ENCODE data around the gene PLEKHG5.

PLEKHG5 gene

GRCh38 chr1:6424619-6425593, 66.6 kb downstream of the PLEKHG5 start, which contains the start of gene ESPN:
ESPN (plus strand) TSS chr1:6424776; CDS start chr1:6424956, 180 bp downstream.
- DNase-seq, result no peak

DNA sequence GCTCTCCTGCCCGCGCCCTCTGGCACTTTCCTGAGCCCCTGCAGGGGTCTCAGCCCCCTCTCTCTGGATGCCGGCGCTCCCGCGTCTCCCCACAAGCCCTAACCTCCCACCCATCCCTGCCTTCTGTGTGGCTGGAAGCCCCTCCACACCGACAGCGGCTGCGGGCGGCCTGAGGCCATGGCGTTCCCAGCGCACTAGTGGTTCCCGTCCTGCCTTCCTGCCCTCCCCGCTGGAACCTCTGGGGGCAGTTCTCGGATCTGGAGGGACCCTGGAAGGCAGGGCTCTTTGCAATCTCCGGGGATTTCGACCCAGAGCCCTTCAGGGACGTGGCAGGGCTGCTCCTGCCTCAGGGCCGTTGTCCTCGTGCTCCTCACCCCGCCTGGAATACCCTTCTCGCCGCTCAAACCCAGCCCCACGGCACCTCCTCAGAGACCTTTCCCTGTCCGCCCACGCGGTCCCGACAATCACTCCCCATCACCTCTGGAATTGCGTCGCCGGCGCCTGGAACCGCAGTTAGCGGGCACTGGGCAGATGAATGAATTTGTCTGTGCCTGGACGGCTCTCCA, 67.4 kb downstream of the PLEKHG5 start:
- no peak for DNase-seq

DNA sequence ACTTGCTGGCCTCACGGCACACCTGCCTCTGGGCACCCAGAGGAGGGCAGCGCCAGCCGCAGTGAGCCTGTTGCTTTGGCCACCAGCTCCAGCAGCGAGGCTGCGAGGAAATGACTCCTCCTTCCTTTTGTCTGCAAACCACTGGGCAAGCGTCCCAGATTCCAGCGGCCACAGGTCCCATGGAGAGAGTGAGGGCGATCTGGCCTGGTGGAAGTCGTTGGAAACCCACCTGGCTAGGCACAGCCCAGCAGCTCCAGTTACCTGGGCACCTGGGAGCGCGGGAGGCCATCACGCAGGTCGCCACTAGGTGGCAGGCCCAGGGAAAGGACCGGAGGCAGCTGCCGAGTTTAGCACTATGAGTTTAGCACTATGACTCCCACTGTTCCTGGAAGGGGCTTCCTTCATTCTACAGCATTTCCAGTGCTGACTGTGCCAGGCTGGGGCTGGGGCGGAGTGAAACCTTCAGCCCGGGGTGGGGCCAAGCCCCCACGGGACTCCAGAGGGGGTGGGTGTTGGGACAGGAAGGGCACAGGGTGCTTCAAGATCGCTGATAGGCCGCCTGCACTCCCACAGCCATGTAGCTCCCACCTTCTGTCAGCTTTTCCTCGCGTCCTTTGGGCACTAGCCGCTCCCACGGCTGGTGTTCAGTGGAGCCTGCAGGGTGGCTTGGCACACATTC, 68.0 kb downstream of the PLEKHG5 start:
- DNase-seq, result peak in 1 of 2 experiments; percentile 29

DNA sequence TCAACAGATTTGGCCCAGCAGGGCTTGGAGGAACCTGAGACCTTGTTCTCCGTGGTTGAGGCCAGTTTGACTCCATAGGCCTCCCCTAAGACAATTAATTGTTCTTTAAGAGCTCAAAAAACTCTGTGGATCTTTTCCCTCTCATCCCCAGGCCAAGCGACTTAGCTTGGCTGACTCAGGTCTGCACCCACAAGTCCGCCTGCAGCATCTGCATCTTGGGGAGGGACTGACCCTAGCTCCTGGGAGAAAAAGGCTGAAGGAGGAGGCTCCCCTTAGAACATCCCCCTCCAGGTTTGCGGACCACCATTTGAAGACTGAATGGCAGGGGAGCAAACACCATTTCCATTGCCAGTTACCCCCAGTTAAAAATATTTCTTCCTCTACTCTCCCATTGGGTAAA, 70.2 kb downstream of the PLEKHG5 start:
- no peak for DNase-seq

DNA sequence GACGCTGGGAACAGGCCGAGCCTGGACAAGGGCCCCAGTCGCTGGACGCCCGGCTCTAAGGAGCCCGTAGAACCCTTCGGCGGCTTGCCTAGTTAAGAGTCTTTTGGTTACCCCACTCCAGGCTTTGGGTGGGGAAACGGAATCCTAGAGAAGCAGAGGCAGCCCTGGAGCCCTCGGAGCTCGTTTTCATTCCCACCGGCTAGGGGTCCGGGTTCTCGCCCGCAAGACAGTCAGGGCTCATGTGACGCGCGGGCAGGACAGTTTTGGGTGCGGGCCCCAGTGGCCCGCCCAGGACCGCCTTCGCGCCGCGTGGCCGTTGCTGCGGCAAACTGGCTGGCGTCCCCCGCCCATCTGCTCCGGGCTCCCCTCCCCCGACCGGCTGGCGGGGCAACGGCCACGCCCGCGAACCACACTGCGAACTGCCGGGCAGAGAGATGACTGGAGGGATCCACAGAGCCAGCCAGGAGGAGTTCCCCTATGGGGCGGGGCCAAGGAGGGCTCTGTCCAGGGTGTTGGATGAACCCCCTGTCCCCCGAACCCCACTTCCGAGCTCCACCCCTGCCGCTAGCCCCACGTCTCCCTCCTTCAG, 70.9 kb downstream of the PLEKHG5 start:
- no peak for DNase-seq

GRCh38 chr1:6419804-6420453, 71.5 kb downstream of the PLEKHG5 start, which contains the start of gene HES2:
HES2 (minus strand) TSS chr1:6419919; CDS start chr1:6419820, 99 bp downstream.
- DNase-seq, result no peak

DNA sequence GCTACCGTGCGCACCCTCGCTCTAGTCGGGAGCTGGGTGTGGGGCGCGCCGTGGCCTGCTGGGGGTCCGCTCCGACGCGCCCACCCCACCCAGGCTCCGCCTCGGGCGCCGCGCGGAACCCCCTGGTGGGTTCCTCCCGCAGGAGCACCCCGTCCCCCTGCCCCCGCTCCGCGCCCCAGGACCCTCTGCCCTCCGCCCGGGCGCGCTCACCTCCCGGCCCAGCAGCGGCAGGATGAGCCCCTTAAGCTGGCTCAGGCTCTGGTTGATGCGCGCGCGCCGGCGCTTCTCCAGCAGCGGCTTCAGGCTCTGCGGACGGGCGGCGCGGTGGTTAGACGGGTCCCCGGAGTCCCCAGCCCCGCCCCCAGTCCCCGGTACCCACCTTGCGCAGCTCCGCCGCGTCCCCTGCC, 72.1 kb downstream of the PLEKHG5 start:
- DNase-seq, result no peak

- no peak for DNase-seq
These were observed 72.6 kb downstream of the PLEKHG5 start for GRCh38 chr1:6418668-6419396.

DNA sequence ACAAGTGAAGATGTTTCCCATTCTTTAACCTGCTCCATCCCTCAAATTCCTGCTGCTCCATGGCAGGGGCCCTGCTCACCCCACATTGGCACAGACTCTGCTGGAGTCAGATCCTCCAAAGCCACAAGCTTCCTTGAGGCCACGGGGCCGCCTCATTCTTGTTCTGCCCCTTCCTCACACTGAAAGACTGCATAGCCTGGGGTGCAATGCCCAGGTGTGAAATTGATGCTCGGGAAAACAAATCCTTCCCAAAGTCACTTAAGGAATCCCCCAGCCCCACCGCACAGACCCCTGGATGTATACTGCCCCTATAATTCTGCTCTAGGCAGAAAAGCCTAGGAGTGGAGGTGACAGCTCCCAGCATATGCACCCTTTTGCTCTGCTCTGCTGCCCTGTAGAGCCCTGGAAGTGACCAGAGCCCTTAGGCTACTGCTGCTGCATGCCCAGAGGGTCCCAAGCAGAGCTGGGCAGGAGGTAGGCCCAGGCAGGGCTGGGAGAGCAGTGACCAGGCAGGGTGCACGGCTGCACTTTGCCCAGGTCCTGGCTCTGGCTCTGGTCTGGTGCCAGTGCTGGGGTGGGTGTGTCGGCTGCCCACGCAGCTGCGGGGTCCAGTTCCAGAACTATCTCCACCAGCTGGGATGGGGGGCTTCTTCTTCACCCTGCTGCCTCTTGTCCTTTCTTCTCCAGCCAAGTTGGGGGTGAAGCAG, 73.4 kb downstream of the PLEKHG5 start:
- DNase-seq, result no peak

Measured in NCI-H446 (cell line).